Measurements from ENCODE around the gene CDKN1B.

CDKN1B gene

GRCh38 chr12:12716793-12717585 is at the start of gene CDKN1B:
Gene CDKN1B, plus strand, starts transcription at chr12:12717368. Its CDS starts 472 bp downstream, at chr12:12717840.
- peak; percentile 98 for DNase-seq

GRCh38 chr12:12668005-12668404 is 49.2 kb upstream of the CDKN1B start:
- DNase-seq: no peak

- DNase-seq: no peak
Observed at GRCh38 chr12:12669020-12669419, 48.1 kb upstream of the CDKN1B start.

GRCh38 chr12:12671850-12672660 is 45.1 kb upstream of the CDKN1B start:
- no peak for DNase-seq

- no peak for DNase-seq
Observed at GRCh38 chr12:12673296-12673695, 43.9 kb upstream of the CDKN1B start.

- no peak for DNase-seq
Observed at GRCh38 chr12:12676605-12677004, 40.6 kb upstream of the CDKN1B start.

GRCh38 chr12:12681061-12681765 is 36.0 kb upstream of the CDKN1B start:
- DNase-seq: no peak

GRCh38 chr12:12682284-12682683 is 34.9 kb upstream of the CDKN1B start:
- DNase-seq: no peak

- DNase-seq: no peak
Observed at GRCh38 chr12:12683136-12683697, 34.0 kb upstream of the CDKN1B start.

GRCh38 chr12:12683725-12684124 is 33.4 kb upstream of the CDKN1B start:
- peak; percentile 31 for DNase-seq

- peak; percentile 99 for DNase-seq
Observed at GRCh38 chr12:12684375-12685106, 32.6 kb upstream of the CDKN1B start.

GRCh38 chr12:12685305-12685704 is 31.9 kb upstream of the CDKN1B start:
- peak; percentile 19 for DNase-seq

GRCh38 chr12:12686472-12686871 is 30.7 kb upstream of the CDKN1B start:
- no peak for DNase-seq

- DNase-seq: no peak
Observed at GRCh38 chr12:12686925-12687324, 30.2 kb upstream of the CDKN1B start.

GRCh38 chr12:12689647-12690300 is 27.4 kb upstream of the CDKN1B start:
- DNase-seq: no peak

GRCh38 chr12:12691549-12691948 is 25.6 kb upstream of the CDKN1B start:
- no peak for DNase-seq

- no peak for DNase-seq
Observed at GRCh38 chr12:12693111-12693671, 24.0 kb upstream of the CDKN1B start.

GRCh38 chr12:12696562-12697383 is 20.4 kb upstream of the CDKN1B start:
- DNase-seq: peak; percentile 65

- no peak for DNase-seq
Observed at GRCh38 chr12:12699345-12699744, 17.8 kb upstream of the CDKN1B start.

GRCh38 chr12:12700254-12700653 is 16.9 kb upstream of the CDKN1B start:
- DNase-seq: no peak

- DNase-seq: no peak
Observed at GRCh38 chr12:12701457-12701856, 15.7 kb upstream of the CDKN1B start.
